GM12878 (cell line): ENCODE measurements around the gene RCBTB2. TPM values are rescaled to one million over a fixed set of nuclear protein-coding genes. Genes with fewer than 3 reads are reported as not detected.

Experiments used
- ATAC-seq: fragments of 200-7000 bp; cut with Tn5 transposase; 3 replicates; pipeline ENCODE4 v1.9.1; 2020; ENCODE audit warnings: mild to moderate bottlenecking, moderate library complexity
- BruUV-seq: library from RNA; stranded (reverse); fragments of 400-500 nt; replicated peaks from 2 replicates; lab custom pipeline; 2021; lab: Mats Ljungman, UMichigan
- CTCF ChIA-PET: fragments of 300-600 bp; sonication (Branson Sonifier 250); formaldehyde crosslinking; extraction: SDS; loops from one replicate; lab custom pipeline; 2021; ENCODE audit warnings: inconsistent platforms; lab: Yijun Ruan, JAX
- POLR2A ChIA-PET: fragments of 350-600 bp; formaldehyde crosslinking; extraction: SDS; loops from one replicate; lab custom pipeline; 2021; ENCODE audit warnings: inconsistent platforms; lab: Charles Lee
- RAD21 ChIA-PET: fragments of 300-600 bp; sonication (Branson Sonifier 250); formaldehyde crosslinking; loops from one replicate; lab custom pipeline; 2023; ENCODE audit warnings: antibody characterized with exemption; ENCODE audit not compliant: unreplicated experiment; lab: Charles Lee
- SMC1A ChIA-PET: fragments of 300-600 bp; sonication (Branson Sonifier 250); formaldehyde crosslinking; loops from one replicate; lab custom pipeline; 2023; ENCODE audit not compliant: unreplicated experiment, uncharacterized antibody; lab: Charles Lee
- DNase-seq: peaks from one replicate; pipeline ENCODE4 v3.0.0-alpha.2; 2011; ENCODE audit warnings: low read depth, low spot score
- FAIRE-seq: peaks from 3 replicates; lab custom pipeline; 2011; peaks lifted over from hg19 to GRCh38; lab: Jason Lieb, UNC
- H2AFZ ChIP-seq: 2 replicates; pipeline ENCODE4 v1.6.0; 2011; ENCODE audit warnings: low read depth, low read length, control low read depth; ENCODE audit not compliant: control insufficient read depth
- H3K27ac ChIP-seq: 2 replicates; pipeline ENCODE4 v1.5.1; 2011; ENCODE audit warnings: control low read depth; ENCODE audit not compliant: control insufficient read depth, insufficient read depth
- H3K27me3 ChIP-seq, 2 experiments: replicated peaks in 1 of 2; 2 replicates each; pipeline versions ENCODE4 v1.6.0 to v1.6.1; 2011; ENCODE audit warnings: low read length in 1 of 2; ENCODE audit not compliant: control insufficient read depth in 2 of 2, insufficient read depth in 2 of 2
- H3K36me3 ChIP-seq, 2 experiments: 2 replicates each; pipeline ENCODE4 v1.5.1; 2011; ENCODE audit warnings: low read length in 1 of 2; ENCODE audit not compliant: control insufficient read depth in 2 of 2, insufficient read depth in 2 of 2
- H3K4me1 ChIP-seq: 2 replicates; pipeline ENCODE4 v1.6.1; 2011; ENCODE audit warnings: mild to moderate bottlenecking, low read length, moderate library complexity, mixed read lengths; ENCODE audit not compliant: control insufficient read depth, insufficient read depth
- H3K4me2 ChIP-seq: 2 replicates; pipeline ENCODE4 v1.6.0; 2011; ENCODE audit warnings: control low read depth; ENCODE audit not compliant: control insufficient read depth, insufficient read depth
- H3K4me3 ChIP-seq: fragments of 200-600 bp; sonication (generic); 2 replicates; pipeline ENCODE4 v1.5.1; 2016
- H3K79me2 ChIP-seq: 2 replicates; pipeline ENCODE4 v1.6.0; 2011; ENCODE audit warnings: low read length; ENCODE audit not compliant: control insufficient read depth, insufficient read depth
- H3K9ac ChIP-seq: 2 replicates; pipeline ENCODE4 v1.8.0; 2011; ENCODE audit warnings: low read length, control low read depth, mixed read lengths; ENCODE audit not compliant: control insufficient read depth, insufficient read depth
- H3K9me3 ChIP-seq: replicated peaks from 3 replicates; pipeline ENCODE4 v1.5.1; 2011; ENCODE audit warnings: mild to moderate bottlenecking, low read length; ENCODE audit not compliant: control insufficient read depth, insufficient read depth
- H4K20me1 ChIP-seq: 2 replicates; pipeline ENCODE4 v1.6.0; 2011; ENCODE audit not compliant: control insufficient read depth, insufficient read depth
- CBFB ChIP-seq: IDR thresholded peaks from 2 replicates; pipeline ENCODE4 v1.6.1; 2016; ENCODE audit warnings: antibody characterized with exemption, low read depth
- CHD2 ChIP-seq: IDR thresholded peaks from 2 replicates; pipeline ENCODE4 v1.6.1; 2011; ENCODE audit warnings: low read depth, low read length, improper control_type of control experiment, borderline replicate concordance
- CHD4 ChIP-seq: fragments of 200-600 bp; sonication (generic); IDR thresholded peaks from 2 replicates; pipeline ENCODE4 v1.6.1; 2016; ENCODE audit warnings: mild to moderate bottlenecking
- CREB1 ChIP-seq: IDR thresholded peaks from 2 replicates; pipeline ENCODE4 v1.6.1; 2012; ENCODE audit warnings: low read depth, mild to moderate bottlenecking, inconsistent platforms
- CTCF ChIP-seq, 3 experiments: IDR thresholded peaks in 2 of 3; conservative IDR thresholded peaks in 1 of 3; 2 replicates each; pipeline ENCODE4 v1.5.1; 2011; ENCODE audit warnings: low read depth in 3 of 3, low read length in 3 of 3, mild to moderate bottlenecking in 3 of 3, control low read depth in 2 of 3, moderate library complexity in 2 of 3, inconsistent platforms in 1 of 3, mixed read lengths in 1 of 3; ENCODE audit not compliant: control insufficient read depth in 2 of 3, insufficient read depth in 1 of 3; ENCODE audit errors: extremely low read depth in 1 of 3
- CUX1 ChIP-seq: IDR thresholded peaks from 2 replicates; pipeline ENCODE4 v1.6.1; 2012; ENCODE audit warnings: improper control_type of control experiment, low read depth, low read length; ENCODE audit not compliant: insufficient replicate concordance
- E2F8 ChIP-seq: fragments of 450-650 bp; IDR thresholded peaks from 2 replicates; pipeline ENCODE4 v1.6.1; 2018; ENCODE audit warnings: mild to moderate bottlenecking, low read depth, moderate library complexity; ENCODE audit not compliant: partially characterized antibody
- ETV6 ChIP-seq, 2 experiments: fragments of 450-650 bp in 1 of 2; IDR thresholded peaks in 1 of 2; conservative IDR thresholded peaks in 1 of 2; 2 replicates each; pipeline ENCODE4 v1.6.1; 2014; ENCODE audit warnings: antibody characterized with exemption in 1 of 2, borderline replicate concordance in 1 of 2, low read depth in 1 of 2, mild to moderate bottlenecking in 1 of 2, moderate library complexity in 1 of 2
- FOXK2 ChIP-seq: fragments of 450-650 bp; IDR thresholded peaks from 2 replicates; pipeline ENCODE4 v1.6.1; 2017; ENCODE audit warnings: mild to moderate bottlenecking, moderate library complexity
- KAT2A ChIP-seq: conservative IDR thresholded peaks from 2 replicates; pipeline ENCODE4 v1.6.1; 2011; ENCODE audit warnings: low read depth, low read length; ENCODE audit not compliant: control insufficient read depth
- MTA3 ChIP-seq: IDR thresholded peaks from 2 replicates; pipeline ENCODE4 v1.6.1; 2012; ENCODE audit warnings: low read length, inconsistent platforms, borderline replicate concordance
- POLR2AphosphoS2 ChIP-seq: IDR thresholded peaks from 2 replicates; pipeline ENCODE4 v1.6.1; 2011; ENCODE audit warnings: low read depth, mild to moderate bottlenecking, low read length, improper control_type of control experiment, moderate library complexity
- WGBS: methylation state at CpG from one replicate; pipeline ENCODE4 v1.1.6; 2016; ENCODE audit warnings: low lambda C conversion rate; ENCODE audit not compliant: insufficient replicate concordance, insufficient coverage; ENCODE audit errors: missing lambda C conversion rate; 5-methylcytosine and 5-hydroxymethylcytosine counted together
- in situ Hi-C: fragments of 300-500 bp; cut with MboI; formaldehyde crosslinking; loops from 9 replicates; pipeline ENCODE4 v1.14.3; 2018; ENCODE audit warnings: mixed read lengths
- intact Hi-C: fragments of 100-400 bp; cut with micrococcal nuclease; formaldehyde crosslinking; loops from one replicate; pipeline ENCODE4 v1.14.2; 2022; ENCODE audit not compliant: unreplicated experiment
- polyA plus RNA-seq, 11 experiments: library from polyadenylated mRNA; depleted of rRNA in 4 of 11; unstranded in 6 of 11; stranded (reverse) in 5 of 11; fragments of >200 nt; fragmentation: Nextera tagmentation in 4 of 11; fragmentation: Illumina TruSeq in 1 of 11; extraction: Ambion mirVana in 4 of 11; extraction: Trizol in 1 of 11; gene quantifications; 1 replicate in 1 of 11; 2 replicates in 10 of 11; pipeline versions ENCODE4 v1.2.1 to v1.2.3, GENCODE V29; 2011 to 2016; ENCODE audit warnings: inconsistent platforms in 2 of 11, missing spikeins in 2 of 11, low read depth in 1 of 11
- total RNA-seq, 4 experiments: library from RNA; depleted of rRNA in 3 of 4; stranded (reverse); fragments of >200 nt in 3 of 4; fragmentation: Illumina TruSeq in 1 of 4; extraction: Trizol in 1 of 4; gene quantifications; 2 replicates each; pipeline versions ENCODE4 v1.2.1 to v1.2.3, GENCODE V29; 2013 to 2021

Gene RCBTB2
- total and polyA plus RNA-seq, 10 of the 15 experiments (the other 5 are each of a cell fraction or from before 2014, with no cell fraction given) = 5.0 to 16.0 (median 8.5) TPM

GRCh38 chr13:48567515-48568369 is 34.9 kb upstream of the RCBTB2 start:
- 83% methylated on average over 6 of the region's 6 CpGs for WGBS
- ATAC-seq = no peak
- Histone ChIP-seq H4K20me1 (no peaks in the 10 kb centered on the region), H3K36me3 (no peaks in the 10 kb centered on the region), H3K27ac (no peak overlapping the region), H3K27me3 (no peaks in the 10 kb centered on the region), H3K9ac (no peak overlapping the region), H2AFZ (no peak overlapping the region), H3K4me1 (peaks cover 38% of the 10 kb centered on the region), H3K4me2 (no peak overlapping the region), H3K9me3 (no peaks in the 10 kb centered on the region; the same call in 2 of the 3 replicates), H3K79me2 (no peaks in the 10 kb centered on the region), H3K4me3 (no peak overlapping the region)
- ChIA-PET RAD21 (interaction anchor here (0.6 to 2.0 kb wide), 3 partner anchors 11 to 631 kb away, joined by 3 to 12 read pairs (median 4); no protein-coding TSS in a partner anchor), POLR2A (no interaction called here), SMC1A (interaction anchor here (0.7 to 1.8 kb wide), 4 partner anchors 12 to 234 kb away, joined by 3 to 11 read pairs (median 4); no protein-coding TSS in a partner anchor), CTCF (interaction anchor here (1.3 to 4.7 kb wide), 3 partner anchors 11 to 42 kb away, joined by 3 to 22 read pairs (median 3); no protein-coding TSS in a partner anchor)
- FAIRE-seq = no peak
- intact Hi-C loops (no loop called here), in situ Hi-C loops (no loop called here)
- BruUV-seq = no TSS peak
- no peak for DNase-seq
- TF ChIP-seq MTA3 = no peak
- TF ChIP-seq E2F8 = no peak
- TF ChIP-seq POLR2AphosphoS2 = no peak
- TF ChIP-seq CREB1 = no peak
- no peak for TF ChIP-seq ETV6 (conservative IDR thresholded peaks at IDR 0.05 in 1 of 2, IDR thresholded peaks at IDR 0.05 in 1 of 2; ENCODE audit: borderline replicate concordance in 1 of 2, low read depth in 1 of 2)
- no peak for TF ChIP-seq KAT2A
- no peak for TF ChIP-seq CUX1
- no peak for TF ChIP-seq CHD2
- TF ChIP-seq CHD4 = no peak
- no peak for TF ChIP-seq CBFB
- no peak for TF ChIP-seq CTCF (IDR thresholded peaks at IDR 0.05 in 2 of 3, conservative IDR thresholded peaks at IDR 0.05 in 1 of 3; ENCODE audit: control insufficient read depth in 2 of 3, extremely low read depth in 1 of 3, insufficient read depth in 1 of 3, low read depth in 3 of 3, low read length in 3 of 3)
- TF ChIP-seq FOXK2 = no peak
